ENCODE results near the gene LRRC25.
"Not testable (repeated sequence)": the region's sequence is repeated elsewhere in the genome, so short reads cannot be mapped to it uniquely, and the experiment has no call there.

LRRC25 gene

GRCh38 chr19:18362934-18363542, 34.4 kb downstream of the LRRC25 start:
- in situ Hi-C loops (cut with HindIII; ENCODE audit: low sequenced_read_pairs): no loop called here
- DNase-seq (ENCODE audit: low read depth, low spot score): no peak
- TF ChIP-seq CTCF (IDR thresholded peaks at IDR 0.05; ENCODE audit: low read depth, low read length): no peak
- no peak overlapping the region for H3K4me3 ChIP-seq (ENCODE audit: low read depth, low read length)

- no peak overlapping the region for H3K4me3 ChIP-seq (ENCODE audit: low read depth, low read length)
- in situ Hi-C loops (cut with HindIII; ENCODE audit: low sequenced_read_pairs): no loop called here
- TF ChIP-seq CTCF (IDR thresholded peaks at IDR 0.05; ENCODE audit: low read depth, low read length): no peak
- no peak for DNase-seq (ENCODE audit: low read depth, low spot score)
Observed at GRCh38 chr19:18361646-18362045, 35.8 kb downstream of the LRRC25 start.

- in situ Hi-C loops (cut with HindIII; ENCODE audit: low sequenced_read_pairs): no loop called here
- TF ChIP-seq CTCF (IDR thresholded peaks at IDR 0.05; ENCODE audit: low read depth, low read length): no peak
- DNase-seq (ENCODE audit: low read depth, low spot score): no peak
- H3K4me3 ChIP-seq (ENCODE audit: low read depth, low read length): no peak overlapping the region
Observed at GRCh38 chr19:18357041-18357440, 40.4 kb downstream of the LRRC25 start.

GRCh38 chr19:18354743-18355142, 42.7 kb downstream of the LRRC25 start:
- DNase-seq (ENCODE audit: low read depth, low spot score); in situ Hi-C loops (cut with HindIII; ENCODE audit: low sequenced_read_pairs); H3K4me3 ChIP-seq (ENCODE audit: low read depth, low read length): not testable (repeated sequence)

- in situ Hi-C loops (cut with HindIII; ENCODE audit: low sequenced_read_pairs): no loop called here
- H3K4me3 ChIP-seq (ENCODE audit: low read depth, low read length): no peak overlapping the region
- no peak for TF ChIP-seq CTCF (IDR thresholded peaks at IDR 0.05; ENCODE audit: low read depth, low read length)
- no peak for DNase-seq (ENCODE audit: low read depth, low spot score)
Observed at GRCh38 chr19:18353378-18354005, 43.9 kb downstream of the LRRC25 start.

GRCh38 chr19:18351544-18351943, 45.9 kb downstream of the LRRC25 start:
- no peak for DNase-seq (ENCODE audit: low read depth, low spot score)
- no peak overlapping the region for H3K4me3 ChIP-seq (ENCODE audit: low read depth, low read length)
- in situ Hi-C loops (cut with HindIII; ENCODE audit: low sequenced_read_pairs): no loop called here
- TF ChIP-seq CTCF (IDR thresholded peaks at IDR 0.05; ENCODE audit: low read depth, low read length): no peak

GRCh38 chr19:18350490-18350889, 46.9 kb downstream of the LRRC25 start:
- in situ Hi-C loops (cut with HindIII; ENCODE audit: low sequenced_read_pairs): no loop called here
- TF ChIP-seq CTCF (IDR thresholded peaks at IDR 0.05; ENCODE audit: low read depth, low read length): no peak
- no peak for DNase-seq (ENCODE audit: low read depth, low spot score)
- H3K4me3 ChIP-seq (ENCODE audit: low read depth, low read length): no peak overlapping the region

All from astrocyte of the spinal cord (primary cell).